ENCODE data around the gene SRP9. TPM values are rescaled to one million over a fixed set of nuclear protein-coding genes. Genes with fewer than 3 reads are reported as not detected.

The SRP9 gene
- total RNA-seq, 1 experiment from 2014 or later = 306 TPM

DNA sequence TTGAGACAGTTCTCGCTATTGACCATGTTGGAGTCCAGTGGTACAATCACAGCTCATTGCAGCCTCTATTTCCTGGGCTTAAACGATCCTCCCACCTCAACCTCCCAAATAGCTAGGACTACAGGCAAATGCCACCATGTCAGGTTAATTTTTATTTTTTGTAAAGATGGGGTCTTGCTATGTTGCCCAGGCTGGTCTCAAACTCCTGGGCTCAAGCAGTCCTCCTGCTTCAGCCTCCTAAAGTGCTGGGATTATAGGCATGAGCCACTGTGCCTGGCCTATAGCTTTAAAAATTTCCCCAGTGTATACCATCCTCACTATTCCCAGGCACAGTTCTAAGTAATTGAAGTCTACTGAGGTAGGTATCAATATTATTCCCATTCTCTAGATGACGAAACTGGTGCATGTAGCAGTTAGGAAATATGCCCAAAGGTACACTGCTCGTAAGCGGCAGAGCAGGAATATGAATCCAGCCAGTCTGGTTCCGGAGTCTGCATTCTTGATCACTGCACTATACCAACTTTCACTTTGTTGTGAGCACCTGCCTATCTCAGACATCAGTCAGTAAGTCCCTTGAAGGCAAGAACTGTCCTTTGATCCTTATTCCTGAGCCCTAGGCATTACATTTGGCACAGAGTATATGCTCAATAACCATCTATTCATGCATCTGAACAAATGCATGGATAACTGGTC, 11.5 kb upstream of the SRP9 start:
- Histone ChIP-seq H2AFZ (ENCODE audit: low read length) (no peak overlapping the region), H3F3A (ENCODE audit: low read length, unreplicated experiment) (no peaks in the 10 kb centered on the region), H3K4me2 (ENCODE audit: low read length) (no peak overlapping the region; the same call in 1 of the 2 replicates), H4K20me1 (ENCODE audit: low read length) (no peaks in the 10 kb centered on the region), H3K27ac (ENCODE audit: low read length) (no peak overlapping the region), H3K9ac (ENCODE audit: low read length) (no peak overlapping the region), H3K36me3 (ENCODE audit: low read depth, low read length) (no peaks in the 10 kb centered on the region), H3K4me3 (ENCODE audit: low read length) (no peak overlapping the region), H3K9me3 (ENCODE audit: low read length) (no peaks in the 10 kb centered on the region), H3K27me3 (ENCODE audit: low read length) (no peaks in the 10 kb centered on the region), H3K79me2 (ENCODE audit: low read length) (no peaks in the 10 kb centered on the region), H3K9me2 (replicated peaks; ENCODE audit: low read length) (no peaks in the 10 kb centered on the region), H3K4me1 (ENCODE audit: insufficient read depth, low read length) (peaks cover 24% of the 10 kb centered on the region)
- ATAC-seq (no peak), DNase-seq (no peak)
- intact Hi-C loops (cut with micrococcal nuclease) = no loop called here
- POLR2A ChIA-PET (ENCODE audit: unreplicated experiment) = no interaction called here
- CTCF ChIA-PET = no interaction called here
- no TSS peak for BruUV-seq (replicated peaks)
- TF ChIP-seq EZH2phosphoT487 (IDR thresholded peaks at IDR 0.05; ENCODE audit: borderline replicate concordance, low read length) (no peak), CTCF (conservative IDR thresholded peaks at IDR 0.05; ENCODE audit: low read depth, low read length) (no peak), EZH2 (IDR thresholded peaks at IDR 0.05; ENCODE audit: low read length, unreplicated experiment) (no peak)

DNA sequence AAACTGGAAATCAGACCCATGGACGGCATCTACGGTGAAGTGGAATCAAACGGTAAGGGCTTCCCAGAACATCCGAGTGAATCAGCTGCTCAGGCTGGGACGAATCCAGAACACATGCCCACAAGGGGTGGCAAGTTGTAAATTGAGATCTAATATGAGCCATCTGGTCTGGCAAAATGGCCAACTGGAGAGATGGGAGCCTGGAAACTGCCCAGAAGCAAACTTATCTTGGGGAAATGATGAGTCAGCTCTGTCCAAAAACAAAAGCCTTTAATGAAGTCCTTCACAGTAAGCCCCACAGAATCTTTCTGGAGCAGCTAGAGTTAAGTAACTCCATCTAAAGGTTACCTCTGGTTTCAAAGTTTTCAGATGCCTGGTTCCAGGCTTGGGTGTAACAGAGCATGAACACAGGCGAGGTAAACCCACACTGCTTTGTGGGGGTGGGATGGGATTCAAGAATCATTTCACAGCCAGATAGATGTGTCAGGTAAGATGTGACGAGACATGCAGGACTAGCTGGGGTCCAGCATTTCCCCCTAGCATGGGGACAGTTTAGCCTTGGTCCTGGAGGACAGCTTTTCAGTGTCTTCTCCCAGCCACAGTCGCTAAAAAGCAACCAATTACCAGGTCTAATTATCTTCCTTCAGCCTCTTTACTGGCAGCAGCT, 10.5 kb upstream of the SRP9 start:
- H4K20me1 ChIP-seq (ENCODE audit: low read length) = no peaks in the 10 kb centered on the region
- ATAC-seq (peak; percentile 47), DNase-seq (peak; percentile 53)
- POLR2A ChIA-PET (ENCODE audit: unreplicated experiment) = no interaction called here
- no peaks in the 10 kb centered on the region for H3K79me2 ChIP-seq (ENCODE audit: low read length)
- no peak for TF ChIP-seq EZH2 (IDR thresholded peaks at IDR 0.05; ENCODE audit: low read length, unreplicated experiment)
- no peak for TF ChIP-seq EZH2phosphoT487 (IDR thresholded peaks at IDR 0.05; ENCODE audit: borderline replicate concordance, low read length)
- TF ChIP-seq CTCF (conservative IDR thresholded peaks at IDR 0.05; ENCODE audit: low read depth, low read length) = no peak
- intact Hi-C loops (cut with micrococcal nuclease) = no loop called here
- H3K9me3 ChIP-seq (ENCODE audit: low read length) = no peaks in the 10 kb centered on the region
- H3K4me2 ChIP-seq (ENCODE audit: low read length) = 0 out of 2 replicates have a peak overlapping the region, but pooled peaks have one; percentile 4
- H3K27me3 ChIP-seq (ENCODE audit: low read length) = no peaks in the 10 kb centered on the region
- H3K36me3 ChIP-seq (ENCODE audit: low read depth, low read length) = no peaks in the 10 kb centered on the region
- H3K27ac ChIP-seq (ENCODE audit: low read length) = no peak overlapping the region; the same call in 1 of the 2 replicates
- no peaks in the 10 kb centered on the region for H3K9me2 ChIP-seq (replicated peaks; ENCODE audit: low read length)
- H2AFZ ChIP-seq (ENCODE audit: low read length) = peak overlapping the region; percentile 19; the same call in 1 of the 2 replicates
- H3K4me3 ChIP-seq (ENCODE audit: low read length) = no peak overlapping the region
- H3K9ac ChIP-seq (ENCODE audit: low read length) = no peak overlapping the region
- no peaks in the 10 kb centered on the region for H3F3A ChIP-seq (ENCODE audit: low read length, unreplicated experiment)
- BruUV-seq (replicated peaks) = no TSS peak
- H3K4me1 ChIP-seq (ENCODE audit: insufficient read depth, low read length) = peaks cover 30% of the 10 kb centered on the region
- CTCF ChIA-PET = no interaction called here
